ENCODE results near the gene IL17C. TPM values are rescaled to one million over a fixed set of nuclear protein-coding genes. Genes with fewer than 3 reads are reported as not detected.

The IL17C gene
- polyA plus RNA-seq, 1 donor from 2014 or later: not detected

DNA sequence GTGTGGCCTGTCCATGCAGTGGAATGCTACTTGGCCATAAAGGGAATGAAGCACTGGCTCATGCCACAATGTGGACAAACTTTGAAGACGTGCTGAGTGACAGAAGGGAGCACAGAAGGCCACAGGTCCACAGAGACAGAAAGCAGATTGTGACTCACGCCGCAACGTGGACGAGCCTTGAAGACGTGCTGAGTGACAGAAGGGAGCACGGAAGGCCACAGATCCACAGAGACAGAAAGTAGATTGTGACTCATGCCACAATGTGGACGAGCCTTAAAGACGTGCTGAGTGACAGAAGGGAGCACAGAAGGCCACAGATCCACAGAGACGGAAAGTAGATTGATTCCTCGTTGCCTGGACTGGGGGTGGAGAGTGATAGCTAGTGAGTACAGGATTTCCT, 48.9 kb upstream of the IL17C start:
- H3K36me3 ChIP-seq (ENCODE audit: insufficient read depth, low read length): no peaks in the 10 kb centered on the region

DNA sequence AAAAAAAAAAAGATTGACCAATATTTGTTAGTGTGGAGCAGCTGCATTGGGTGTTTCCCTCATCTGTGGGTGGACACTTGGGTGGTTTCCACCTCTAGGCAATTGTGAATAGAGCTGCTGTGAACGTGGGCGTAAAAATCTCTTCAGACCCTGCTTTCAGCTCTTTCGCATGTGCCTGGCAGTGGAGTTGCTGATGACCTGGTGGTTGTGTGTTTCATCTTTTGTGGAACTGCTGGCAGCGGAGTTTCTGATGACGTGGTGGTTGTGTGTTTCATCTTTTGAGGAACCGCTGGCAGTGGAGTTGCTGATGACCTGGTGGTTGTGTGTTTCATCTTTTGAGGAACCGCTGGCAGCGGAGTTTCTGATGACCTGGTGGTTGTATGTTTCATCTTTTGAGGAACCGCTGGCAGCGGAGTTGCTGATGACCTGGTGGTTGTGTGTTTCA, 46.8 kb upstream of the IL17C start:
- TF ChIP-seq EP300 (conservative IDR thresholded peaks at IDR 0.05; ENCODE audit: poor library complexity, severe bottlenecking) (no peak), EZH2 (IDR thresholded peaks at IDR 0.05; ENCODE audit: borderline replicate concordance, insufficient read depth, low read length, poor library complexity, severe bottlenecking) (no peak), POLR2AphosphoS5 (IDR thresholded peaks at IDR 0.05) (no peak), SMC3 (conservative IDR thresholded peaks at IDR 0.05; ENCODE audit: poor library complexity) (no peak), RAD21 (conservative IDR thresholded peaks at IDR 0.05) (no peak), TAF1 (IDR thresholded peaks at IDR 0.05; ENCODE audit: low read depth) (no peak), MXI1 (conservative IDR thresholded peaks at IDR 0.05; ENCODE audit: poor library complexity, severe bottlenecking) (no peak)
- TF ChIP-seq, protein P1, sequence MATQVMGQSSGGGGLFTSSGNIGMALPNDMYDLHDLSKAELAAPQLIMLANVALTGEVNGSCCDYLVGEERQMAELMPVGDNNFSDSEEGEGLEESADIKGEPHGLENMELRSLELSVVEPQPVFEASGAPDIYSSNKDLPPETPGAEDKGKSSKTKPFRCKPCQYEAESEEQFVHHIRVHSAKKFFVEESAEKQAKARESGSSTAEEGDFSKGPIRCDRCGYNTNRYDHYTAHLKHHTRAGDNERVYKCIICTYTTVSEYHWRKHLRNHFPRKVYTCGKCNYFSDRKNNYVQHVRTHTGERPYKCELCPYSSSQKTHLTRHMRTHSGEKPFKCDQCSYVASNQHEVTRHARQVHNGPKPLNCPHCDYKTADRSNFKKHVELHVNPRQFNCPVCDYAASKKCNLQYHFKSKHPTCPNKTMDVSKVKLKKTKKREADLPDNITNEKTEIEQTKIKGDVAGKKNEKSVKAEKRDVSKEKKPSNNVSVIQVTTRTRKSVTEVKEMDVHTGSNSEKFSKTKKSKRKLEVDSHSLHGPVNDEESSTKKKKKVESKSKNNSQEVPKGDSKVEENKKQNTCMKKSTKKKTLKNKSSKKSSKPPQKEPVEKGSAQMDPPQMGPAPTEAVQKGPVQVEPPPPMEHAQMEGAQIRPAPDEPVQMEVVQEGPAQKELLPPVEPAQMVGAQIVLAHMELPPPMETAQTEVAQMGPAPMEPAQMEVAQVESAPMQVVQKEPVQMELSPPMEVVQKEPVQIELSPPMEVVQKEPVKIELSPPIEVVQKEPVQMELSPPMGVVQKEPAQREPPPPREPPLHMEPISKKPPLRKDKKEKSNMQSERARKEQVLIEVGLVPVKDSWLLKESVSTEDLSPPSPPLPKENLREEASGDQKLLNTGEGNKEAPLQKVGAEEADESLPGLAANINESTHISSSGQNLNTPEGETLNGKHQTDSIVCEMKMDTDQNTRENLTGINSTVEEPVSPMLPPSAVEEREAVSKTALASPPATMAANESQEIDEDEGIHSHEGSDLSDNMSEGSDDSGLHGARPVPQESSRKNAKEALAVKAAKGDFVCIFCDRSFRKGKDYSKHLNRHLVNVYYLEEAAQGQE (IDR thresholded peaks at IDR 0.05; ENCODE audit: borderline replicate concordance): no peak
- TF ChIP-seq, protein P2, sequence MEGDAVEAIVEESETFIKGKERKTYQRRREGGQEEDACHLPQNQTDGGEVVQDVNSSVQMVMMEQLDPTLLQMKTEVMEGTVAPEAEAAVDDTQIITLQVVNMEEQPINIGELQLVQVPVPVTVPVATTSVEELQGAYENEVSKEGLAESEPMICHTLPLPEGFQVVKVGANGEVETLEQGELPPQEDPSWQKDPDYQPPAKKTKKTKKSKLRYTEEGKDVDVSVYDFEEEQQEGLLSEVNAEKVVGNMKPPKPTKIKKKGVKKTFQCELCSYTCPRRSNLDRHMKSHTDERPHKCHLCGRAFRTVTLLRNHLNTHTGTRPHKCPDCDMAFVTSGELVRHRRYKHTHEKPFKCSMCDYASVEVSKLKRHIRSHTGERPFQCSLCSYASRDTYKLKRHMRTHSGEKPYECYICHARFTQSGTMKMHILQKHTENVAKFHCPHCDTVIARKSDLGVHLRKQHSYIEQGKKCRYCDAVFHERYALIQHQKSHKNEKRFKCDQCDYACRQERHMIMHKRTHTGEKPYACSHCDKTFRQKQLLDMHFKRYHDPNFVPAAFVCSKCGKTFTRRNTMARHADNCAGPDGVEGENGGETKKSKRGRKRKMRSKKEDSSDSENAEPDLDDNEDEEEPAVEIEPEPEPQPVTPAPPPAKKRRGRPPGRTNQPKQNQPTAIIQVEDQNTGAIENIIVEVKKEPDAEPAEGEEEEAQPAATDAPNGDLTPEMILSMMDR (IDR thresholded peaks at IDR 0.05; ENCODE audit: poor library complexity, severe bottlenecking): no peak
- Histone ChIP-seq H3F3A (ENCODE audit: insufficient read depth, low read length, poor library complexity, severe bottlenecking) (no peaks in the 10 kb centered on the region), H3K9ac (ENCODE audit: low read length) (no peak overlapping the region), H3K4me2 (ENCODE audit: low read length) (no peak overlapping the region), H3K79me2 (replicated peaks; ENCODE audit: insufficient read depth, low read length) (no peaks in the 10 kb centered on the region), H3K27ac (ENCODE audit: low read length) (no peak overlapping the region), H3K4me3 (ENCODE audit: low read length) (no peak overlapping the region), H3K9me2 (ENCODE audit: insufficient read depth, low read length) (no peaks in the 10 kb centered on the region), H4K20me1 (ENCODE audit: insufficient read depth) (no peaks in the 10 kb centered on the region), H3K27me3 (ENCODE audit: insufficient read depth, low read depth, low read length) (no peaks in the 10 kb centered on the region), H3K9me3 (ENCODE audit: low read length) (no peaks in the 10 kb centered on the region), H3K36me3 (ENCODE audit: insufficient read depth, low read length) (no peaks in the 10 kb centered on the region), H2AFZ (ENCODE audit: low read depth, low read length) (no peak overlapping the region)

More for the DNA sequence above, 48.9 kb upstream of the IL17C start:
- Histone ChIP-seq H2AFZ (ENCODE audit: low read depth, low read length) (no peak overlapping the region), H3K27me3 (ENCODE audit: insufficient read depth, low read depth, low read length) (no peaks in the 10 kb centered on the region), H3K9me2 (ENCODE audit: insufficient read depth, low read length) (no peaks in the 10 kb centered on the region), H3K9me3 (ENCODE audit: low read length) (no peaks in the 10 kb centered on the region), H4K20me1 (ENCODE audit: insufficient read depth) (no peaks in the 10 kb centered on the region), H3K79me2 (replicated peaks; ENCODE audit: insufficient read depth, low read length) (peaks cover 4% of the 10 kb centered on the region), H3K9ac (ENCODE audit: low read length) (no peak overlapping the region), H3K4me3 (ENCODE audit: low read length) (no peak overlapping the region), H3K4me2 (ENCODE audit: low read length) (no peak overlapping the region), H3F3A (ENCODE audit: insufficient read depth, low read length, poor library complexity, severe bottlenecking) (no peaks in the 10 kb centered on the region), H3K27ac (ENCODE audit: low read length) (no peak overlapping the region)
- TF ChIP-seq MXI1 (conservative IDR thresholded peaks at IDR 0.05; ENCODE audit: poor library complexity, severe bottlenecking) (no peak), EP300 (conservative IDR thresholded peaks at IDR 0.05; ENCODE audit: poor library complexity, severe bottlenecking) (no peak), SMC3 (conservative IDR thresholded peaks at IDR 0.05; ENCODE audit: poor library complexity) (no peak), EZH2 (IDR thresholded peaks at IDR 0.05; ENCODE audit: borderline replicate concordance, insufficient read depth, low read length, poor library complexity, severe bottlenecking) (no peak), RAD21 (conservative IDR thresholded peaks at IDR 0.05) (no peak), TAF1 (IDR thresholded peaks at IDR 0.05; ENCODE audit: low read depth) (no peak), POLR2AphosphoS5 (IDR thresholded peaks at IDR 0.05) (no peak)
- TF ChIP-seq, protein P2 (IDR thresholded peaks at IDR 0.05; ENCODE audit: poor library complexity, severe bottlenecking): no peak
- TF ChIP-seq, protein P1 (IDR thresholded peaks at IDR 0.05; ENCODE audit: borderline replicate concordance): no peak

Data from neural cell (in vitro differentiated cells).